ENCODE measurements around the gene MID2. TPM values are rescaled to one million over a fixed set of nuclear protein-coding genes. Genes with fewer than 3 reads are reported as not detected.
"Not testable (repeated sequence)": the region's sequence is repeated elsewhere in the genome, so short reads cannot be mapped to it uniquely, and the experiment has no call there.

Gene MID2
- total RNA-seq = 1 to 10 TPM; 4.1 to 4.5 TPM

GRCh38 chrX:107825698-107826237 lies at the start of gene MID2:
MID2 (plus strand) TSS chrX:107825866; CDS start chrX:107826427, 561 bp downstream.
- Mint-ChIP-seq H3K4me3 (peak within 1 kb of the TSS; percentile 77), H3K27ac (no peak within 1 kb of the TSS), H3K9me3 (no peaks in the 10 kb centered on the region), H3K27me3 (peaks cover 2% of the 10 kb centered on the region), H3K4me1 (peaks cover 23% of the 10 kb centered on the region), H3K36me3 (ENCODE audit: low read depth) (no peaks in the 10 kb centered on the region)
- peak; percentile 50 for DNase-seq
- ChIA-PET CTCF (interaction anchor here (1.2 kb wide), 1 partner anchor 49 kb away, joined by 4 read pairs; the partner anchor contains the start of gene NCBP2L), POLR2A (interaction anchor here (0.8 to 1.7 kb wide), 4 partner anchors 10 to 197 kb away, joined by 3 to 9 read pairs (median 4); partner anchors contain the start of gene PRPS1)

GRCh38 chrX:107776649-107777535 lies 48.8 kb upstream of the MID2 start:
- peak; percentile 74 for DNase-seq
- no peaks in the 10 kb centered on the region for H3K9me3 Mint-ChIP-seq
- H3K27ac Mint-ChIP-seq = no peak overlapping the region
- POLR2A ChIA-PET = interaction anchor here (0.8 to 3.7 kb wide), 7 partner anchors 35 to 148 kb away, joined by 3 to 27 read pairs (median 7); partner anchors contain the start of gene PRPS1
- peaks cover 6% of the 10 kb centered on the region for H3K27me3 Mint-ChIP-seq
- H3K4me3 Mint-ChIP-seq = peak overlapping the region; percentile 81
- H3K36me3 Mint-ChIP-seq (ENCODE audit: low read depth) = no peaks in the 10 kb centered on the region
- H3K4me1 Mint-ChIP-seq = peaks cover 13% of the 10 kb centered on the region
- CTCF ChIA-PET = interaction anchor here (0.6 to 6.6 kb wide), 22 partner anchors 16 to 883 kb away, joined by 3 to 134 read pairs (median 4); partner anchors contain the start of genes MID2 and PRPS1

GRCh38 chrX:107777536-107777832 lies 48.2 kb upstream of the MID2 start, which contains the start of gene NCBP2L:
NCBP2L (plus strand) TSS chrX:107777733; CDS start chrX:107794221, 16,488 bp downstream.
- ChIA-PET POLR2A (interaction anchor here (0.8 to 3.7 kb wide), 6 partner anchors 36 to 121 kb away, joined by 3 to 27 read pairs (median 7); no protein-coding TSS in a partner anchor), CTCF (interaction anchor here (0.6 to 6.6 kb wide), 21 partner anchors 16 to 883 kb away, joined by 3 to 134 read pairs (median 4); partner anchors contain the start of genes MID2 and PRPS1)
- peak within 1 kb of the TSS; percentile 81 for H3K4me3 Mint-ChIP-seq
- no peaks in the 10 kb centered on the region for H3K9me3 Mint-ChIP-seq
- H3K36me3 Mint-ChIP-seq (ENCODE audit: low read depth) = no peaks in the 10 kb centered on the region
- no peak within 1 kb of the TSS for H3K27ac Mint-ChIP-seq
- H3K4me1 Mint-ChIP-seq = peaks cover 13% of the 10 kb centered on the region
- H3K27me3 Mint-ChIP-seq = peaks cover 6% of the 10 kb centered on the region
- no peak for DNase-seq

GRCh38 chrX:107780525-107780924 lies 45.1 kb upstream of the MID2 start:
- no peak for DNase-seq
- Mint-ChIP-seq H3K27ac (no peak overlapping the region), H3K4me3 (no peak overlapping the region), H3K36me3 (ENCODE audit: low read depth) (no peaks in the 10 kb centered on the region), H3K4me1 (peaks cover 13% of the 10 kb centered on the region), H3K9me3 (no peaks in the 10 kb centered on the region), H3K27me3 (peaks cover under 1% of the 10 kb centered on the region)
- CTCF ChIA-PET = interaction anchor here (6.6 kb wide), 1 partner anchor 123 kb away, joined by 134 read pairs; no protein-coding TSS in a partner anchor
- POLR2A ChIA-PET = no interaction called here

GRCh38 chrX:107787827-107788226 lies 37.8 kb upstream of the MID2 start:
- peaks cover 9% of the 10 kb centered on the region for H3K27me3 Mint-ChIP-seq
- no peaks in the 10 kb centered on the region for H3K4me1 Mint-ChIP-seq
- CTCF ChIA-PET = no interaction called here
- DNase-seq = no peak
- no peaks in the 10 kb centered on the region for H3K36me3 Mint-ChIP-seq (ENCODE audit: low read depth)
- no peak overlapping the region for H3K27ac Mint-ChIP-seq
- H3K9me3 Mint-ChIP-seq = no peaks in the 10 kb centered on the region
- no peak overlapping the region for H3K4me3 Mint-ChIP-seq
- POLR2A ChIA-PET = no interaction called here

- H3K27ac Mint-ChIP-seq = no peak overlapping the region
- POLR2A ChIA-PET = no interaction called here
- H3K4me3 Mint-ChIP-seq = no peak overlapping the region
- no peaks in the 10 kb centered on the region for H3K9me3 Mint-ChIP-seq
- CTCF ChIA-PET = no interaction called here
- no peaks in the 10 kb centered on the region for H3K36me3 Mint-ChIP-seq (ENCODE audit: low read depth)
- DNase-seq = no peak
- peaks cover 3% of the 10 kb centered on the region for H3K27me3 Mint-ChIP-seq
- no peaks in the 10 kb centered on the region for H3K4me1 Mint-ChIP-seq
Observed at GRCh38 chrX:107804427-107804826, 21.2 kb upstream of the MID2 start.

- Mint-ChIP-seq H3K4me3 (no peak overlapping the region), H3K27me3 (no peaks in the 10 kb centered on the region), H3K27ac (no peak overlapping the region), H3K9me3 (no peaks in the 10 kb centered on the region), H3K36me3 (ENCODE audit: low read depth) (no peaks in the 10 kb centered on the region), H3K4me1 (no peaks in the 10 kb centered on the region)
- POLR2A ChIA-PET = no interaction called here
- no peak for DNase-seq
- CTCF ChIA-PET = no interaction called here
Observed at GRCh38 chrX:107805179-107805578, 20.5 kb upstream of the MID2 start.

GRCh38 chrX:107810053-107810452 lies 15.6 kb upstream of the MID2 start:
- CTCF ChIA-PET; H3K36me3 Mint-ChIP-seq (ENCODE audit: low read depth); H3K27me3 Mint-ChIP-seq: not testable (repeated sequence)

GRCh38 chrX:107818900-107819521 lies 6.7 kb upstream of the MID2 start:
- H3K4me1 Mint-ChIP-seq = peaks cover 4% of the 10 kb centered on the region
- H3K27me3 Mint-ChIP-seq = no peaks in the 10 kb centered on the region
- H3K27ac Mint-ChIP-seq = no peak overlapping the region
- no peak for DNase-seq
- no peaks in the 10 kb centered on the region for H3K36me3 Mint-ChIP-seq (ENCODE audit: low read depth)
- POLR2A ChIA-PET = no interaction called here
- no peak overlapping the region for H3K4me3 Mint-ChIP-seq
- H3K9me3 Mint-ChIP-seq = no peaks in the 10 kb centered on the region
- CTCF ChIA-PET = interaction anchor here (1.6 kb wide), 1 partner anchor 43 kb away, joined by 3 read pairs; the partner anchor contains the start of gene TSC22D3

More at GRCh38 chrX:107810053-107810452, 15.6 kb upstream of the MID2 start:
- DNase-seq, H3K27ac Mint-ChIP-seq, H3K4me1 Mint-ChIP-seq, H3K4me3 Mint-ChIP-seq, POLR2A ChIA-PET, H3K9me3 Mint-ChIP-seq: not testable (repeated sequence)

GRCh38 chrX:107823042-107823441 lies 2.6 kb upstream of the MID2 start:
- no peaks in the 10 kb centered on the region for H3K36me3 Mint-ChIP-seq (ENCODE audit: low read depth)
- ChIA-PET POLR2A (no interaction called here), CTCF (no interaction called here)
- H3K9me3 Mint-ChIP-seq = no peaks in the 10 kb centered on the region
- H3K4me1 Mint-ChIP-seq = peaks cover 23% of the 10 kb centered on the region
- no peak overlapping the region for H3K4me3 Mint-ChIP-seq
- no peak for DNase-seq
- H3K27ac Mint-ChIP-seq = no peak overlapping the region
- H3K27me3 Mint-ChIP-seq = peaks cover 2% of the 10 kb centered on the region

- H3K4me1 Mint-ChIP-seq = peaks cover 23% of the 10 kb centered on the region
- H3K36me3 Mint-ChIP-seq (ENCODE audit: low read depth) = no peaks in the 10 kb centered on the region
- peaks cover 2% of the 10 kb centered on the region for H3K27me3 Mint-ChIP-seq
- H3K4me3 Mint-ChIP-seq = no peak overlapping the region
- ChIA-PET CTCF (no interaction called here), POLR2A (no interaction called here)
- no peak for DNase-seq
- no peaks in the 10 kb centered on the region for H3K9me3 Mint-ChIP-seq
- no peak overlapping the region for H3K27ac Mint-ChIP-seq
Observed at GRCh38 chrX:107823456-107823855, 2.2 kb upstream of the MID2 start.

- peaks cover 23% of the 10 kb centered on the region for H3K4me1 Mint-ChIP-seq
- no peak for DNase-seq
- peaks cover 2% of the 10 kb centered on the region for H3K27me3 Mint-ChIP-seq
- ChIA-PET POLR2A (interaction anchor here (0.8 to 1.7 kb wide), 3 partner anchors 10 to 198 kb away, joined by 3 to 9 read pairs (median 3); partner anchors contain the start of gene PRPS1), CTCF (interaction anchor here (1.2 kb wide), 1 partner anchor 49 kb away, joined by 4 read pairs; the partner anchor contains the start of gene NCBP2L)
- H3K9me3 Mint-ChIP-seq = no peaks in the 10 kb centered on the region
- no peaks in the 10 kb centered on the region for H3K36me3 Mint-ChIP-seq (ENCODE audit: low read depth)
- H3K27ac Mint-ChIP-seq = no peak overlapping the region
- H3K4me3 Mint-ChIP-seq = peak overlapping the region; percentile 77
Observed at GRCh38 chrX:107826238-107827029, 768 bp downstream of the MID2 start.
